ENCODE results near the gene SFSWAP. TPM values are rescaled to one million over a fixed set of nuclear protein-coding genes. Genes with fewer than 3 reads are reported as not detected.
"Not testable (repeated sequence)": the region's sequence is repeated elsewhere in the genome, so short reads cannot be mapped to it uniquely, and the experiment has no call there.

SFSWAP gene
- total RNA-seq, 4 donors from 2014 or later: 12.8 to 39.5 (median 25.9) TPM

GRCh38 chr12:131803961-131804521, 93.2 kb downstream of the SFSWAP start:
- Histone ChIP-seq H3K4me1 (peaks cover 7 to 24% (median 8%) of the 10 kb centered on the region in 3 donors), H3K36me3 (peaks cover 6 to 36% (median 9%) of the 10 kb centered on the region in 3 donors), H3K9me3 (no peaks in the 10 kb centered on the region), H3K27ac (peak overlapping the region in 3 of 4 donors; percentile 17 to 55 (median 33)), H3K4me3 (peak overlapping the region in 1 of 4 donors; percentile 8), H3K27me3 (no peaks in the 10 kb centered on the region)
- intact Hi-C loops (cut with DNase I): no loop called here
- no peak for DNase-seq
- WGBS, 2 donors: 6 to 18% methylated on average over 5 to 9 of the region's 11 CpGs
- TF ChIP-seq CTCF (IDR thresholded peaks at IDR 0.05) (no peak), POLR2A (IDR thresholded peaks at IDR 0.05) (no peak)

- Histone ChIP-seq H3K27ac (no peak overlapping the region), H3K36me3 (peaks cover 0 to 22% (median 0%) of the 10 kb centered on the region in 3 donors), H3K4me1 (peaks cover 7 to 17% (median 8%) of the 10 kb centered on the region in 3 donors), H3K27me3 (no peaks in the 10 kb centered on the region), H3K4me3 (no peak overlapping the region), H3K9me3 (no peaks in the 10 kb centered on the region)
- TF ChIP-seq POLR2A (IDR thresholded peaks at IDR 0.05): no peak
- intact Hi-C loops (cut with DNase I): no loop called here
- DNase-seq: no peak
- WGBS, 2 donors: 70 to 83% methylated on average over 5 of the region's 5 CpGs
Measured at GRCh38 chr12:131805421-131805820, 94.5 kb downstream of the SFSWAP start.

GRCh38 chr12:131806674-131807073, 95.8 kb downstream of the SFSWAP start:
- Histone ChIP-seq H3K9me3 (no peaks in the 10 kb centered on the region), H3K27me3 (no peaks in the 10 kb centered on the region), H3K27ac (no peak overlapping the region), H3K36me3 (peaks cover 0 to 15% (median 0%) of the 10 kb centered on the region in 3 donors), H3K4me3 (no peak overlapping the region), H3K4me1 (peaks cover 7 to 13% (median 8%) of the 10 kb centered on the region in 3 donors)
- TF ChIP-seq CTCF (IDR thresholded peaks at IDR 0.05) (no peak), POLR2A (IDR thresholded peaks at IDR 0.05) (no peak)
- DNase-seq: no peak
- WGBS, 2 donors: 72 to 74% methylated on average over 7 of the region's 7 CpGs
- intact Hi-C loops (cut with DNase I): no loop called here

GRCh38 chr12:131808744-131809371, 98.0 kb downstream of the SFSWAP start:
- H3K27me3 ChIP-seq: no peaks in the 10 kb centered on the region
- H3K4me1 ChIP-seq: peaks cover 4 to 9% (median 5%) of the 10 kb centered on the region in 3 donors
- H3K27ac ChIP-seq: no peak overlapping the region
- TF ChIP-seq POLR2A (IDR thresholded peaks at IDR 0.05): no peak
- no peak for TF ChIP-seq CTCF (IDR thresholded peaks at IDR 0.05)
- peak overlapping the region in 3 of 4 donors; percentile 24 to 48 (median 28) for H3K4me3 ChIP-seq
- DNase-seq: no peak
- intact Hi-C loops (cut with DNase I): no loop called here
- H3K9me3 ChIP-seq: no peaks in the 10 kb centered on the region
- no peaks in the 10 kb centered on the region for H3K36me3 ChIP-seq
- 63 to 78% methylated on average over 25 to 41 of the region's 44 CpGs for WGBS, 2 donors

- DNase-seq; H3K27me3 ChIP-seq; H3K27ac ChIP-seq; H3K4me3 ChIP-seq; H3K9me3 ChIP-seq; H3K36me3 ChIP-seq; intact Hi-C loops (cut with DNase I); H3K4me1 ChIP-seq: not testable (repeated sequence)
- 83 to 87% methylated on average over 4 to 8 of the region's 9 CpGs for WGBS, 2 donors
Measured at GRCh38 chr12:131809476-131810254, 98.8 kb downstream of the SFSWAP start.

GRCh38 chr12:131810726-131811125, 99.8 kb downstream of the SFSWAP start:
- DNase-seq: no peak

More at GRCh38 chr12:131810726-131811125, 99.8 kb downstream of the SFSWAP start:
- Histone ChIP-seq H3K27ac (no peak overlapping the region), H3K36me3 (no peaks in the 10 kb centered on the region), H3K4me3 (no peak overlapping the region), H3K9me3 (no peaks in the 10 kb centered on the region), H3K27me3 (no peaks in the 10 kb centered on the region), H3K4me1 (no peaks in the 10 kb centered on the region)
- 80 to 81% methylated on average over 8 to 9 of the region's 13 CpGs for WGBS, 2 donors
- no peak for TF ChIP-seq CTCF (IDR thresholded peaks at IDR 0.05)
- no peak for TF ChIP-seq POLR2A (IDR thresholded peaks at IDR 0.05)
- intact Hi-C loops (cut with DNase I): no loop called here
